GM12874 (cell line): ENCODE measurements around the gene NCAPD3.

ENCODE experiments used
- TF ChIP-seq, protein P1 (sequence below): IDR thresholded peaks from 2 replicates; pipeline ENCODE4 v1.5.1; 2011; ENCODE audit warnings: low read depth, mild to moderate bottlenecking, control low read depth, low read length, moderate library complexity; ENCODE audit not compliant: insufficient read depth

NCAPD3 gene

DNA sequence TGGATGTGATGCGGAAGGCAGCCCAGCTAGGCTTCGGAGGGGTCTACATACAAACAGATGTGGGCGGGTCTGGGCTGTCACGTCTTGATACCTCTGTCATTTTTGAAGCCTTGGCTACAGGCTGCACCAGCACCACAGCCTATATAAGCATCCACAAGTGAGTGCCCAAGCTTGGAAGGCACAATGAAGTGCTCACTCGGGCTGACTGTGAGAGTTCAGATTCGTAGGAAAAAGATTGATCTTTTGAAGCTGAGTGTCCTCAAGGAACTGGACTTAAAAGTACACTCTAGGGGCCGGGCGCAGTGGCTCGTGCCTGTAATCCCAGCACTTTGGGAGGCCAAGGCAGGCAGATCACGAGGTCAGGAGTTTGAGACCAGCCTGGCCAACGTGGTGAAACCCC is 33.3 kb upstream of the NCAPD3 start:
- TF ChIP-seq, protein P1, sequence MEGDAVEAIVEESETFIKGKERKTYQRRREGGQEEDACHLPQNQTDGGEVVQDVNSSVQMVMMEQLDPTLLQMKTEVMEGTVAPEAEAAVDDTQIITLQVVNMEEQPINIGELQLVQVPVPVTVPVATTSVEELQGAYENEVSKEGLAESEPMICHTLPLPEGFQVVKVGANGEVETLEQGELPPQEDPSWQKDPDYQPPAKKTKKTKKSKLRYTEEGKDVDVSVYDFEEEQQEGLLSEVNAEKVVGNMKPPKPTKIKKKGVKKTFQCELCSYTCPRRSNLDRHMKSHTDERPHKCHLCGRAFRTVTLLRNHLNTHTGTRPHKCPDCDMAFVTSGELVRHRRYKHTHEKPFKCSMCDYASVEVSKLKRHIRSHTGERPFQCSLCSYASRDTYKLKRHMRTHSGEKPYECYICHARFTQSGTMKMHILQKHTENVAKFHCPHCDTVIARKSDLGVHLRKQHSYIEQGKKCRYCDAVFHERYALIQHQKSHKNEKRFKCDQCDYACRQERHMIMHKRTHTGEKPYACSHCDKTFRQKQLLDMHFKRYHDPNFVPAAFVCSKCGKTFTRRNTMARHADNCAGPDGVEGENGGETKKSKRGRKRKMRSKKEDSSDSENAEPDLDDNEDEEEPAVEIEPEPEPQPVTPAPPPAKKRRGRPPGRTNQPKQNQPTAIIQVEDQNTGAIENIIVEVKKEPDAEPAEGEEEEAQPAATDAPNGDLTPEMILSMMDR, result no peak

DNA sequence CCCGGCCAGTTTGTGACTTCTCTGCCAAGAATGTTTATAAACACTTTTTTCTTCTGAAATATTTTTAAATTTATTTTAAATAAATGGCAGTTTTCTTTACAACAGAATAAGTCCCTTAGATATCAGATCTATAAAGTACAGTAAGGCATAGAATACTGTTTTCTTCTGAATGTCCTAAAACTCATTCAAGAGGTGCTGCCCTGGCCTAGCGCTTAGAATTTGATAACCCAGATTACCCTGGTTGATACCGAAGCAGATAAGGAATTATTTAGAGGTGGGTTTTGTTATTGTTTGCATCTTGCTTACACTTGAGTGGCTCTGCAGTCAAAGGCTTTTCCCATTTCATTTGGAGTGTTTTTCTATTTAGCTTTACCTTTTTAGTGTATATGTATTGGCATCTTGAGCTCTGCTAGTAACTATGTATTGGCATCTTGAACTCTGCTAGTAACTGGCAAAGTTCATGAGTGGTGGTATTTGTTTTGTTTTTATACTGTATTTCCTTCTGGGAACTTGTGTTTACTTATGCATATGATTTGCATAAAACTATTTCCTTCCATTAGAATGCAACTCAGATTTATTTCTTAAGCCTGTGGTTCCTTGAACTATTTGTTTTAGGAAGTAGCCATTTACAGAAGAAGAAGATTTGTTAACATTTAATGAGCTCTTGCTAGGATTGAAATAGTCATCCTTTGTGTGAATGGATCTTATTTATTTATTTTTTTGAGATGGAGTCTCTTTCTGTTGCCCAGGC is 30.8 kb upstream of the NCAPD3 start:
- TF ChIP-seq, protein P1, result no peak

DNA sequence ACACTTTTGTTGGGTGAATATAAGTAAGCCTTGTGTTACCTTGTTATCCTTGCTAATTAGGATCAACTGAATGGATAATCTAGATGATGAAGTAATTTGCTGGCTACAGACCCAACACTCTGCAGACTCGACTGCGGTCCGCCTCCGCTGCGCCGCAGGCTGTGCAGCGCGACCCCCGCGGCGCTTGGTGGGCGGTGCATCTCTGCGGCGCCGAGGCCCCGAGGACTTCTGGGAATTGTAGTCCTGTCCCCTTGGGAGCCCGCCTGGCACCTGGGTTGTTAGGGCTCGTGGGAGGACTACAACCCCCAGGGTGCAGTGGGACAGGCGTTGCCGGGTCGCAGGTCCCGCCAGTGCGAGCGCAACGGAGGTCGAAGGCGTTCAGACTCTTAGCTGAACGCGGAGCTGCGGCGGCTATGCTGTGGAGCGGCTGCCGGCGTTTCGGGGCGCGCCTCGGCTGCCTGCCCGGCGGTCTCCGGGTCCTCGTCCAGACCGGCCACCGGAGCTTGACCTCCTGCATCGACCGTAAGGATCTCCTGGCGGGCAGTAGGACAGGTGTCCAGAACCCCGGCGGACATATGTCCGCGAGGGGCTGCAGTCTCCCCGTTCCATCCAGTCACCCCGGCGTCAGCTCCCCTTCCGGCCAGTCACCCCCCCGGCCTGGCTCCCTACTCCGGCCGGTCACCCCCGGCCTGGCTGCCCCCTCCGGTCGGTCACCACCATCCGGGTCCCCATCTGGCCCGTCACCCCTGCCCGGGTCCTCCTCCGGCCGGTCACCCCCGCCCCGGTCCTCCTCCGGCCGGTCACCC is 29.6 kb upstream of the NCAPD3 start, which contains the start of the genes ACAD8 and THYN1:
Gene ACAD8 (plus strand): TSS at position 381 of the 806 bp plus-strand sequence. CDS start 33 bp downstream, at position 414.
Gene THYN1 (minus strand): TSS at position 165 of the 806 bp plus-strand sequence. CDS start 470 bp downstream, outside the sequence.
- TF ChIP-seq, protein P1, result 0 out of 2 replicates have a peak, but pooled peaks have one; percentile 21

DNA sequence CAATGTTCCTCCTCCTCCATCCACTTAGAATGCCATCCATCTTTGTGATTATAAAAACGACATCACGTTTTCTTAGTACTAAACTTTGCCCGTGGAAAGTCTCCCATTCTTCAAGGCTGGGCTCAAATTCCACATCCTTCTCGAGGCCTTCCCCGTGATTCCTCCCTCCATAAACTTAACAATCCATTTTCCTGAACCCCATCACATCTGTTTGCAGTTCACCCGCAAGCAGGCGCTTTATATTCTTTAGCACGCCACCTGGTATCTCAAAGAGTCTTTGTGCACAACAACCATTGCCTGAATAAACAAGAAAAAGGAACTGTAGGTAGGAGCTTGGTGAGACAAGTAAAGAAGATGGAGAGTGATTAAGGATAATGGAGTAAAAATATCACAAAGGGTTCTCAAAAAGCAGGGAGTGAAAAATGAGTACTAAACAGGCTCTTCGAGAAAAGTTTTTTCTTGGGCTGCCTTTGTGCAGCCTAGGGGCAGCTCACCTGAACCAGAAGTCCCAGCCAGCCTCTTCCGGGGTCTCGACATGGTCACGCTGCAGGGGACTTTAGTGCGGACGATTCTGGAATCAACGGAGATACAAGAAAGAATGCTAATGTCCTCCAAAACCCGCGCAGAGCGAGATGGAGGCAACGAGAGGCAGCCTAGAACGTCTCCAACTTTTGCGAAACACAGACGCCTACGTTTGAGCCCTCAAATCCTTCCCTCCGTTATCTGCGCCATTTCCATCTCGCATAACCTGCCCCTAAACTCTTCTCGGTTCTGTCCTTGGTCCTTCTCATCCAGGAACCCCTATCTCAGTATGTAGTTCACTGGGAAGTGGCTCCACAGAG is 28.8 kb upstream of the NCAPD3 start:
- TF ChIP-seq, protein P1, result no peak

DNA sequence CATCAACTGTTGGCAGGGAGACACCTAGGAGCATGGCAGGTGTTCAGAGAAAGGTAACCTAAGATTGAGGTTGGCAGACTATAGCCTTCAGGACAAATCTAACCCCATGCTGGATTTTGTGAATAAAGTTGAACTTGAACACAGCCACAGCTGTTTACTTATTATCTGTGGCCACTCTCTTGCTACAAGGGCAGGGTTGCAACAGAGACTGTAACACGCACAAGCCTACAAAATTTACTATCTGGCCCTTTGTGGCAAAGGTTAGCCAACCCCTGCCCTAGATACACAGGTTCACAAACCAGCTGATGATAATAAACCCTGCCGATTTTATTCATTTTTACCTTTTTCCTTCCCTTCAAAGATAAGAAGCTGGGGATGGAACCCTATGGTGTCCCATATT is 26.9 kb upstream of the NCAPD3 start:
- TF ChIP-seq, protein P1, result no peak

DNA sequence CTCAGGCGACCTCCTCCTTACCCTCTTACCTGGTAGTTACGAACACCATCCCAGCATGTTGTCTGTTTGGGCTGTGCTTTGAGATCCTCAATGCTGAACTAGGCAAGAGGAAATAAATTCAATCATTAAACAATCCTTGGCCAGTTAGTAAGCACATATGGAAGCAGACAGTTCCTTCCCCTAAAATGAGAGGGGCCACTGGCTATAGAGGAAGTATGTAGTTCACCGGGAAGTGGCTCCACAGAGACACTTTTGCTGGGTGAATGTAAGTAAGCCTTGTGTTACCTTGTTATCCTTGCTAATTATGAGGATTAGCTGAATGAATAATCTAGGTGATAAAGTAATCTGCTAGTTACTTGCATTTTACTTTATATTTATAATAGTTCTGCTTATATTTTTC is 26.5 kb upstream of the NCAPD3 start:
- TF ChIP-seq, protein P1, result no peak
